ENCODE results near the gene SNX17.
"Not testable (repeated sequence)": the region's sequence is repeated elsewhere in the genome, so short reads cannot be mapped to it uniquely, and the experiment has no call there.

SNX17 gene, protein sequence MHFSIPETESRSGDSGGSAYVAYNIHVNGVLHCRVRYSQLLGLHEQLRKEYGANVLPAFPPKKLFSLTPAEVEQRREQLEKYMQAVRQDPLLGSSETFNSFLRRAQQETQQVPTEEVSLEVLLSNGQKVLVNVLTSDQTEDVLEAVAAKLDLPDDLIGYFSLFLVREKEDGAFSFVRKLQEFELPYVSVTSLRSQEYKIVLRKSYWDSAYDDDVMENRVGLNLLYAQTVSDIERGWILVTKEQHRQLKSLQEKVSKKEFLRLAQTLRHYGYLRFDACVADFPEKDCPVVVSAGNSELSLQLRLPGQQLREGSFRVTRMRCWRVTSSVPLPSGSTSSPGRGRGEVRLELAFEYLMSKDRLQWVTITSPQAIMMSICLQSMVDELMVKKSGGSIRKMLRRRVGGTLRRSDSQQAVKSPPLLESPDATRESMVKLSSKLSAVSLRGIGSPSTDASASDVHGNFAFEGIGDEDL

DNA sequence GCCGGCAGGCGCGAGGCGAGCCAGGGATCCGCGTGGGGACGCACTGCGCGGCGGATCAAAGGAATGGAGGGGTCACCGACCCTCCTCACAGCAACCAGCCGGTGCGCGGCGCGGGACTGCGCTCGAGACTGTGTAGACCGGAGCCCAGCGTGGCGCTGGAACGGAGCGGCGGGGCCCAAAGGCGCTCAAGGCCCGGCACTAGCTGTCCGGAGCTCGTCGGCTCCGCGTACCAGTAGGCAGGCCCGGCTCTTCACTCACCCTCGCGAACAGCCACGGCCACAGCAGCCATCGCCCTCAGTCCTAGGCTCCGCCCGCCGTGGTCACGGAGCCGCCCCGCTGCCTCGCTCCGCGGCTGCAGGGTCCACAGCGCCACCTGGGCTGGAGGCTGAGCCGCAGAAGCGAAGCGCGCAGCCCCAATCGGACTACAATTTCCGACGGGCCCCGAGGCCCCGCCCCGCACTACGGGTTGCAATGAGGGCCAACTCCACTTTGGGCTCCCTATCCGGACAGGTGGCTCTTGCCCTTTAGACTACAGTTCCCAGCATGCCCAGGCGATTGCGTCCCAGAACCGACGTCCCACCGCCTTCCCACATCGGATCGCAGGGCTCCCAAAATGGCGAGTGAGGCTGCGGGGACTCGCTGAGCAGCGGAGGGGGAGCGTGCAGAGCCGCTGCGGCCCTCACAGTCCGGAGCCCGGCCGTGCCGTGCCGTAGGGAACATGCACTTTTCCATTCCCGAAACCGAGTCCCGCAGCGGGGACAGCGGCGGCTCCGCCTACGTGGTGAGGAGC is at the start of gene SNX17, which contains the start of gene EIF2B4:
Gene SNX17, plus strand, starts transcription at position 591 of the 790 bp plus-strand sequence. Its CDS starts 128 bp downstream, at position 719.
Gene EIF2B4, minus strand, starts transcription at position 313 of the 790 bp plus-strand sequence. Its CDS starts 24 bp downstream, at position 289.
- DNase-seq (ENCODE audit: low read depth) = peak; percentile 99

DNA sequence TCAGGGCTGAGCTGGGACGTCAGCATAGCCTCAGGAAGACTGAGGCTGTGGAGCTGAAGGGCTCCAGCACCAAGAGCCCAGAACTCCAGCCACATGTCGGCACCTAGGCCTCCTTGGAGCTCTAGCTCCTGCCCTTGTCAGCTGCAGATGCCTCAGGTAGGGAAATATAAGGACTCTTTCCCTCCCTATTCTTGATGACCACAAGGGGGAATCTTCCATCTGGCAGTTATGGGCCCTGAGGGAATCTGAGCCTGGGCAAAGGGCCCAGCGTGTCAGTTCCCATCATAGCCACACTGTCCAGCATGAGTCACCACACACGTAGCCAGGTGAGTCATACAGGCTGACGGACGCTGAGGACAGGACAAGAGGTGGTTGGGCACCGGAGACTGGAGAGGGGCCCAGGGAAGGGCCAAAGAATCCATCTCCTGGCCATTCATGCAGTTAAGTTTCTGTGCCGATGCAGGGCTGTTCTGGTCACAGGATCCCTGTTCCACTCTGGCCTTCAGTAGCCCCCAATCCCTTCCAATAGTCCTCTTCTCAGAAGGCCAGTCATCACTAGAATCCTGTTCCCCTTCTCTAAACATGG is 49.4 kb upstream of the SNX17 start:
- no peak for DNase-seq (ENCODE audit: low read depth)

DNA sequence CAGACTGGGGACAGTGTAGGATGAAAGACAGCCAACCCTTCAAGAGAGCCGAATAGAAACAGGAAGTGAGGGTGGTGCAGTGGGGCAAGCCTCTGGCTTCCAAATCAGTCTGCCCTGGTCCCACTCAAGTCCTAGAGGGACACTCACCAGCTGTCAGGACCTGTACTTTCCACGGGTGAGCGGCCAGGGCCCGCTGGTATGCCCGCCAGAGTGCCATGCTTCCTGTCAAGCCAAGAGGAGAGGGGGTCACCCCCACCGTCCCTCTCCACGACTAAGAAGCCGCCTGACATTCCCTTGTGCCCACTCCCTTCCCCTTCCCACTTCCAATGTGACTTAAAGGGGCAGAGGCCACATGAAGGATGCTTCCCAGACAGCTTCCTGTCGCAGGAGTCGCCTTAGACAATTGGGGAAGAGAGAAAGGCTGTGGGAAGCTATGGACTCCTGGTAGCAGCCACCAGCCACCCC is 48.1 kb upstream of the SNX17 start:
- DNase-seq (ENCODE audit: low read depth) = no peak

DNA sequence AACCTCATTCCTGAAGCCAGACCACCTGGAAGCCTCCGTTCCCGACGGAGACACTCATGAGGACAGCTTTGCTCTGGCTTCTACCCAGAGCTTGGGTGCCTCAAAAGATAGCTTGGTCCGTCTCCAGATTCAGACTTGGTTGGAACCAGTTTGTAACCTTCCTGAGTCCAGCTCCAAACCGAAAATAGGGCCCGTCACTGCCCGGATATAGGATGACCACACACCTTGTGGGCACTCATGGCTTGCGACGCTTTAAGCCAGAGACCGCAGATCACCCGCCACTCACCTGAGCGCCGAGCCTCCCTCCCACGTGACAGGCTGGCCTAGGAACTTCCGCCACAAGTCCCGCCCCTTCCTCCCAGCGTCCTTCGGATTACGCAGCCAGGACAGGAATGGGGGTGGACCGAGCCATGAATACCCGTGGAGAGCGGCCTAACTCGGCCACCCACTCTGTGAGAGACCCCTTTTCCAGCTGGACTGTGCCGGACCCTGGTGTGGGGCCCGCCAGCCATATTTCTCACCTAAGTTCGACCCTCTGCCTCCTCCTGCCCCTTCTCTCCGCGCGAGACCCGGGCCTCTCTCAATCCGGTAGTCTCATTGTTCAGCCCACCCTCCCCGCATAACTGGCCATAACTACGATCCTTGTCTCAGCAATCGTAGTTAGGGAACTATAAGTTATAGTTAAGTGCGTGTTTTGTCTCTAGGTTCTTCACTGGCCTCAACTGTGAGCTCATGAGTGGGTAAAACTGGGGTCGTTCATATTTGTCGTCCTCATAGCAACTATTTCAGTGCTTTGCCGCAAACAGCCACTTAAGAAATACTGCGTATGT is 47.4 kb upstream of the SNX17 start, which contains the start of gene MPV17:
Gene MPV17, minus strand, starts transcription at position 332 of the 830 bp plus-strand sequence. CDS start 580 bp downstream, outside the sequence.
- peak; percentile 86 for DNase-seq (ENCODE audit: low read depth)

DNA sequence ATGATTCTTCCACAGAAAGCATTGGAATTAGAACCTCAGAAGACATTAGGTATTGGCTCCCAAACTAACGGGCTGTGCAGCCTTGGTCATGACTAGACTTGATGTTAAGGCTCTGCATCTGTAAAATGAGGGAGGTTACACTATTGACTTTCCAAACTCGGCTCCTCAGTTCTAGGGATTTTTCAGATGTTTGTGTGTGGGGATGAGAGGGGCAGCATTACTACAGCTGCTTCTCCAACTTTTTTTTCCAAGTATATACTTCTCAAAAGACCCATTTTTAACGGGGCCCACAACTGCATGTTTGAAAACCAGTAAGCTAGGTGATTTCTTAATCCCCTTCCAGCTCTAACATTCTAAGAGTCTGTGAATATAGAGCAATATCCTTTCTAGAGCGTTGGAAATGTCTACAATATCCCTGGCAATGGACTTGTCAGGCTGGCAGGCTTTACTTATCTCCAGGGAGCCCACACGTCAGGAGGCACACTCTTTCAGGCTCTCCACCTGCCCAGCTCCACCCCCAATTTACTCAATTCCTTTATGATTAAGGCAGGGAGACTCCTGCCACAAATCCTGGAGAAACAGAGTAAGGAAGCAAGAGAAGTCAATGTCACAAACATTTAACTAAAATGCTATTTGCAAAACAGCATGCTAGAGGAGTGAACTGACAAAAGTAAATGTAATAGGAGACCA is 46.7 kb upstream of the SNX17 start:
- DNase-seq (ENCODE audit: low read depth) = no peak

DNA sequence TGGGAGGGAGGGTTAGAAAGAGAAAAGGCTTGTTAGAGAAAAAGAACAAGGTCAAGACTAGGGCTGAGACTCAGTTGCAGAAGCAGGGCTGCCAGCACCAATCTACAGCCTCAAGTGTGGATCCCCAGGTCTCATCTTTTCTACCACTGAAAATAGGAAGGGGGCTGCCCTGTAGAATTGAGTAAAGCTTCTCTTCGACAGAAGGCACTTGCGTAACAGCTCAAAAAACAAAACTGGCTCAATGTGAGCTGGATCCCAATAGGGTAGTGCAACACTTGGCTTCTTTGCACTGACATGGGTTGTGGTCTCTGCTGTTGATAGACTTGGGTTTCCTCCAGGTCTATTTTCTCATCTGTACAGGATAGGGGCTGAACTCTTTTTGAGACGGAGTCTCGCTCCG is 45.7 kb upstream of the SNX17 start:
- no peak for DNase-seq (ENCODE audit: low read depth)

DNA sequence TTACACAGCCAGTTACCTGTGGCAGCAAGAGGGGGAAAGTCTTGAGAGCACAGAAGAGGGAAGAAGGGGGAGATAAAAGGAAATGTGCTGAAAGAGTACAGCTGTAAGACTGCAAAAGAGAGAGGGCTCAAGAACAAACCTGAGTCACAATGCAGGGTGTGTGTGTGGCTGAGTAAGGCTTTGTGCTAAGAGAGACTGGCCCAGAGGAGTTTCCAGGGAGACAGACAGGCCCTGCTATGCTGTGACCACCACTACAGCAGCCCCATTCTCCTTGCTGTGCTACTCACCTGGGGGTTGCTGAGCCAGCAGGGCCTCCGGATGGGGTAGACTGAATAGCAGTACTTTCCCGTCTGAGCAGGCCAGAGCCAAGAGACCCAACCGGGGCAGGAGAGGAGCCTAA is 35.1 kb upstream of the SNX17 start:
- DNase-seq (ENCODE audit: low read depth) = no peak

DNA sequence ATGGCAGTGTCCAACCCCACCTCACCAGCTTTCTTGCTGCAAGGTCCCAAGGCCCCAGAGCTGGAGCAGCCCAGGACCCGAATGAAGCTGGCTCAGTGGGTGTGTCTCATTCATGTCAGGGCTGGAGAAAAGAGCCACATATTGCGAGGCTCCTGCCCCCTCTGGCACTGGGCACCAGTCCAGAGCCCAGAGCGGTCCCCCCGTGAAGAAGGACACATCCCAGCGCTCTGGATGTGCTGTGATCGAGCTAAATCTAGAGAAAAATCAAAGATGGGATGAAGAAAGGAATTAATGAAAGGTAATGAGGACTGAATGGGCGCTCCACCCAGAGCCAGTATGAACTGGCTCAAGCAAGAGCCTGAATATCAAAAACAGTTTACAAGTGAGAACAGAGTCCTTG is 34.2 kb upstream of the SNX17 start:
- no peak for DNase-seq (ENCODE audit: low read depth)

DNA sequence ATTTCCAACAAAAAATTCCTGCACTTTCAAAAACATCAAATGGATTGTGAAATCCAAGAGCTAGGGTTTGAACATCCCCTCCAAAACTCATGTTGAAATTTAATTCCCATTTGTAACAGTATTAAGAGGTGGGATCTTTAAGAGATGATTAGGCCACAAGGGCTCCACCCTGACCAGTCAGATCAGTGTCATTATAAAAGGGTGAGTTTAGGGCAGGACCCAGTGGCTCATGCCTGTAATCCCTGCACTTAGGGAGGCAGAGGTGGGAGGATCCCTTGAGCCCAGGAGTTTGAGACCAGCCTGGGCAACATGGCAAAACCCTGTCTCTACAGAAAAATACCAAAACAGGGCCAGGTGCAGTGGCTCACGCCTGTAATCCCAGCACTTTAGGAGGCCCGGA is 22.8 kb upstream of the SNX17 start:
- DNase-seq (ENCODE audit: low read depth) = no peak

DNA sequence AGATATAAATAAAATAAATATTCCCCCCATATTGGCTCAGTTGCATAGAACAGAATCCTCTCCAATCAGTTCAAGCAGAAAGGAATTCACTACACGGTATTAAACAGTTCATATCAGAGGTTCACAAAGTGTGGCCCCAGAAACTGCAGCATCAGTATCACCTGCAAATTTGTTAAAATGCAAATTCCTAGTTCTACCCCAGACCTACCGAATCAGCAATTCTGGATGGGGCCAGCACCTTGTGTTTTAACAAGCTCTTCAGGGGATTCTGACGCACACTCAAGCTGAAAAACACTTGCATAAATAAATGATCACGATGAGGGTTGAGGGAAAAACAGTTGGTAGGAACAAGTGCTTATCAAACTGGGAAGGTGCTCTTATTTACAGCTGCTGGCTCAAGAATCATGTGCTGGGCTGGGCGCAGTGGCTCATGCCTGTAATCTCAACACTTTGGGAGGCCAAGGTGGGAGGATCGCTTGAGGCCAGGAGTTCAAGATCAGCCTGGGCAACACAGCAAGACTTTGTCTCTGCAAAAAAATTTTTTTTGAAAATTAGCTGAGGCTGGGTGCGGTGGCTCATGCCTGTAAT is 20.2 kb upstream of the SNX17 start:
- no peak for DNase-seq (ENCODE audit: low read depth)

DNA sequence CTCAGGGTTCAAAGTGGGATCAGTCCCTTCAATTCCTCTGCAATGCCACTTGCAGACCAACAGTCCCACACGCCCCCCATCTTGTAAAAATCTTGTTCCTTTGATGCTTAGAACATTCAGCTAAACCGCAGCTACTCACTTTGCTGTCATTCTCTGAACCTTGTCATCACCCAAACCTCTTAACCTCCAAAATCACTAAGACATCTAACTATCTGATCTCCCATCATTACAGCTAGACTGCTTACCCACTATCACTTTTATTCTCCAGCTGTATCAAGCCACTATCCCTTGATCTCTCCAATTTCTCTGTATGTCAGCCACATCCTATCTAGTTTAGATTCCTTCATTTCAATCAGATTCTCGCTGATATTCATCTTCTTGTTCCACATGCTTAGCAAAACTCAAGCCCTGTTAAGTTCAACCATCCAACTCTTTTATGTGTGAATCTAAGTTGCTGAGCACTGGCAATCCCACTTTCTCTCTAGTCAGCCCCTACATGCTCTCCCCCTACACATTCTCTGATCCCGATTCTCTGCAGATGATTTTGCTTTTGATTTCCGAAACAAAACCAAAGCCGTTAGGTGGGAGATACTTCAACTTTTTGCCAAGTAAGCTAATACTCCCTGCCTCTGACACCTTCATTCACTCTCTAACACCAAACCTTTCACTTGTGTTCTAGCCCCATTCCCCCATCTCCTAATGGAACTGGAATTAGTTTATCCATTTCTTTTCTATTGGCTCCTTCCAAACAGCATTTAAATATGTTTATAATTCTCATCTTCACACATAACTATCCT is 18.4 kb upstream of the SNX17 start:
- no peak for DNase-seq (ENCODE audit: low read depth)

DNA sequence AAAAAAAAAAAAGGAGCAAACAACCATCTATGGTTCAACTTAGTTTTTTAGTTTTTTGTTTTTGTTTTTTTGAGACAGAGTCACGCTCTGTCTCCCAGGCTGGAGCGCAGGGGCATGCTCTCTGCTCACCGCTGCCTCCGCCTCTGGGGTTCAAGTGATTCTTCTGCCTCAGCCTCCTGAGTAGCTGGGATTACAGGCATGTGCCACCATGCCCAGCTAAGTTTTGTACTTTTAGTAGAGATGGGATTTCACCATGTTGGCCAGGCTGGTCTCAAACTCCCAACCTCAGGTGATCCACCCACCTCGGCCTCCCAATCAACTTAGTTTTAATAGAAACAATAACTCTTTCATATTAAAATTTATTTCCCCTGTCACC is 17.0 kb upstream of the SNX17 start:
- not testable (repeated sequence) for DNase-seq (ENCODE audit: low read depth)

DNA sequence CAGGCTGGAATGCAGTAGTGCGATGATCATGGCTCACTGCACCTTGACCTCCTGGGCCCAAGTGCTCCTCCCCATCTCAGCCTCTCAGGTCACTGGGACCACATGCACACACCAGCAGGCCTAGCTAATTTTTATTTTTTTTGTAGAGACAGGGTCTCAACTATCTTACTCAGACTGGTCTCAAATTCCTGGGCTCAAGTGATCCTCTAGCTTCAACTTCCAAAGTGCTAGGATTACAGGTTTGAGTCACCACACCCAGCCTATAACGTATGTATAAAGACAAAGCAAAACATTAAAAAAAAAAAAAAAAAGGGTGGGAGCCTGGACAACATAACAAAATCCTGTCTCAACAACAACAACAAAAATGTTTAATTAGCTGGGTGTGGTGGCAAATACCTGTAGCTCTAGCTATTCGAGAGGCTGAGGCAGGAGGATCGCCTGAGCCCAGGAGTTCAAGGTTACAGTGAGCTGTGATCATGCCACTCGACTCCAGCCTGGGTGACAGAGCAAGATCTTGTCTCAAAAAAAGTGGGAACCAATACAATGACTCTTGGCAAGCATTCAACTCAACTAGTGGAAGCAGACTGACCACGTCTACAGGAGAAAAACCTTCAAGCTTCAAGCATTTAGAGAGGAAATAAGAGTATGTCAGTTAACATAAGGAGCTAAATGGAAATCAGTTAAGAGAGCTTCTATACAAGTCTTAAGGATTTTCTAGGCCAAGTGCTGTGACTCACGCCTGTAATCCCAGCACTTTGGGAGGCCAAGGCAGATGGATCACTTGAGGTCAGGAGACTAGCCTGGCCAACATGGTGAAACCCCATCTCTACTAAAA is 16.4 kb upstream of the SNX17 start:
- no peak for DNase-seq (ENCODE audit: low read depth)

DNA sequence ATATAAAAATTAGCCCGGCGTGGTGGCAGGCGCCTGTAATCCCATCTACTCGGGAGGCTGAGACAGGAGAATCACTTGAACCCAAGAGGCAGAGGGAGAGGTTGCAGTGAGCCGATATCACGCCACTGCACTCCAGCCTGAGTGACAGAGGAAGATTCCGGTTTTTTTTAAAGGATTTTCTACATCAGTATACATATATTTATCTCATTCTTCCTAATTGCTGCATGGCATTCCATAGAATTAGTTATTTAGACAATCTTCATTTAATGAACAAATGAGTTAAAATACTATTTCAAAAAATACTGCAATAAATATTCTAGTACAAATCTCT is 15.9 kb upstream of the SNX17 start:
- no peak for DNase-seq (ENCODE audit: low read depth)

DNA sequence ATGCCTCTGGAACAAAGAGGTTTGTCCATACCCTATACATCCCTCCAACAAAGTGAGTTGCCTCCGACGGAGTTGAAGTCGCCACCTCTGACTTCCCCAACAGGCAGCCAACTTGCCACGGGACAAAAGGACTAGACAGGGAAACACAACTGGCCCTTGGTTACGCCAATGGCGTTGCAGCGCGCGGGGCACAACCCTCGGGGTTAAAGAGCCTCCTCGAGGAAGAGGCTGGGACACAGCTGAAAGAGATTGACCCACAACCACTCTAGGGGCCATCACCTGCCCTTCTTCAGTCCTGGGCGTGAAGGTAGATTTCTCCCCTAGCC is 14.4 kb upstream of the SNX17 start:
- no peak for DNase-seq (ENCODE audit: low read depth)

DNA sequence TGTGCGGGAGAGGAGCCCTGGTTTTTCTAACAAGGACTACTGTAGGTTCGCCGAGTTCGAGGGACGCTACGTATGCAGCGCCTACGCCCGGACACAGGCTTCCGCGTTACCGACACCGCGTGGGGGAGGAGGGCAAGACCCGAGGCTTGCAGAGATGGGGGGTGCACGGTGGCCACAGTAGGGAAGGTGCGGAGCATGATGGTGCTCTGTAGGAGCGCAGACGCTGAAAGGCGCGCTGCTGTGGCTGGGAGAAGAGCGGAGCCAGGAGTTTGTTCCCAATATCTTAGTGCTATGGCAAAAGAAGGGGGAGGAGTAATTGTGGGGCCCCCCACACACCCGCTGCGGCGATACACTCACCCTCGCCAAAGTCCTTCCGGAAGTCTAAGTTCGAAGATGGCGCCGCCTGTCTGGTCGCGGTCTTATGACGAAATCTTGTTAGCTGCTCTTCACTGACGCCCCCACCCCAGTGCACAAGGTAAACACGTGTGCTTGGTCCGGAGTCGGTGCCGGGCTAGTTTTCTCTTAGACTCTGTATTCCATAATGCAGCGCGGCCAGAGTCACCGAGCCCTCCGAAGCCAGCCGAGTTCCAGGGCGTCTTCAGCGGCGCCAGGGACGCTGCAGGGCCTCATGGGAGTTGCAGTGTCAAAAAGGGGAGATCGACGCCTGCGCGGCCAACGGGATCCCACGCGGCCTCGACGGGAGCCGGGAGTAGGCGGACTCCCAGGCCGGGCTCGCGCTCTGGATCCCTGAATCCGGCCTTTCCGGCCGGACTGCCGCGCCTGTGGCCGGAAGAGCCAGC is 13.8 kb upstream of the SNX17 start, which contains the start of gene GTF3C2:
Gene GTF3C2, minus strand, starts transcription at position 383 of the 800 bp plus-strand sequence. CDS start 13,210 bp downstream, outside the sequence.
- DNase-seq (ENCODE audit: low read depth) = peak; percentile 85

DNA sequence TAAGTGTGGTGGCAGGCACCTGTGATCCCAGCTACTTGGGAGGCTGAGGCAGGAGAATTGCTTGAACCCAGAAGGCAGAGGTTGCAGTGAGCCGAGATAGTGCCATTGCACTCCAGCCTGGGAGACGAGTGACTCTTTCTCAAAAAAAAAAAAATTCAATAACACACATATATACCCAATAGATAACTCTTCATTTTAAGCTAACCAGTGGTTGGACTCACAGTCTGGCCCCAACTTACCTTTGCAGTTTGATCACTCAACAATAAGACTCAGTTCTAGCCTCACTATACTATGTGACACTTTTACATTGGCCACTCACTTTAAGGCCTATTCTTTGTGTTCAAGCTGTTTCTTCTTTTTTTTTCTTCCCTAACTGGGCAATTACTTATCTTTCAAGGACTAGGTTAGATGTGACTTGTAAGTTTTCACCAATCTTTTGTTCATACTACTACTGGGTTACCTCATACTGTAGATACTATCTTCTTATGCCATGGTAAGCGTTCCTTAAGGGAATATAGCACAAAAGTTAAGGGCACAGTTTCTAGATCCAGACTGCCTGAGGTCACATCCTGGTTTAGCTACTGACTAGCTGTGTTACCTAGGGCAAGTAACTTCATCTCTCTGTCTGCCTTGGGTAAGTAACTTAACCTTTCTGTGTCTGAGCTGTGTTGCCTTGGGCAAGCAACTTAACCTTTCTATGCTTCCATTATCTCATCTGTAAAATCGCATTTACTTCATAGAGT is 7.6 kb upstream of the SNX17 start:
- no peak for DNase-seq (ENCODE audit: low read depth)

All from activated T-cell treated with anti-CD3 and anti-CD28 coated beads for 48 hours (primary cell).